OCI-LY7 (cell line): ENCODE results near the gene RRM1. TPM values are rescaled to one million over a fixed set of nuclear protein-coding genes. Genes with fewer than 3 reads are reported as not detected.

Experiments used
- BruUV-seq: library from RNA; stranded (reverse); fragments of 400-500 nt; replicated peaks from 2 replicates; lab custom pipeline; 2021; lab: Mats Ljungman, UMichigan
- CTCF ChIA-PET: fragments of 300-600 bp; sonication (Branson Sonifier 250); formaldehyde crosslinking; loops from one replicate; lab custom pipeline; 2022; ENCODE audit warnings: antibody characterized with exemption; ENCODE audit not compliant: unreplicated experiment; lab: Charles Lee
- POLR2A ChIA-PET: fragments of 300-600 bp; sonication (Branson Sonifier 250); formaldehyde crosslinking; loops from one replicate; lab custom pipeline; 2022; ENCODE audit warnings: antibody characterized with exemption; lab: Charles Lee
- DNase-seq: peaks from one replicate; pipeline ENCODE4 v3.0.0-alpha.2; 2015; ENCODE audit warnings: low spot score
- H2AFZ ChIP-seq: fragments of 200-600 bp; sonication (generic), shearing (Covaris generic); 2 replicates; pipeline ENCODE4 v1.6.1; 2014; ENCODE audit warnings: mild to moderate bottlenecking, antibody characterized with exemption, low read length, moderate library complexity
- H3K27ac ChIP-seq: fragments of 200-600 bp; sonication (generic); 2 replicates; pipeline ENCODE4 v1.5.1; 2014; ENCODE audit warnings: mixed run types, low read depth, mild to moderate bottlenecking, moderate library complexity, low read length, inconsistent platforms; ENCODE audit not compliant: poor library complexity, severe bottlenecking
- H3K36me3 ChIP-seq: fragments of 200-600 bp; sonication (generic); 2 replicates; pipeline ENCODE4 v1.6.1; 2014; ENCODE audit warnings: mild to moderate bottlenecking, antibody characterized with exemption, low read length, moderate library complexity, mixed read lengths; ENCODE audit not compliant: insufficient read depth
- H3K4me1 ChIP-seq: fragments of 200-600 bp; sonication (generic); 2 replicates; pipeline ENCODE4 v1.5.1; 2014; ENCODE audit warnings: mild to moderate bottlenecking, low read length; ENCODE audit not compliant: insufficient read depth, poor library complexity, severe bottlenecking
- H3K4me2 ChIP-seq: fragments of 200-600 bp; sonication (generic); 2 replicates; pipeline ENCODE4 v1.6.1; 2014; ENCODE audit warnings: mild to moderate bottlenecking, low read length
- H3K4me3 ChIP-seq: fragments of 200-600 bp; sonication (generic); 2 replicates; pipeline ENCODE4 v1.5.1; 2014; ENCODE audit warnings: mild to moderate bottlenecking, low read depth, low read length; ENCODE audit not compliant: poor library complexity, severe bottlenecking
- H3K79me2 ChIP-seq: fragments of 200-600 bp; sonication (generic); 2 replicates; pipeline ENCODE4 v1.6.1; 2016; ENCODE audit warnings: low read depth, mild to moderate bottlenecking, low read length, moderate library complexity, mixed read lengths; ENCODE audit not compliant: insufficient read depth
- H3K9me2 ChIP-seq: fragments of 200-600 bp; sonication (generic); 2 replicates; pipeline ENCODE4 v1.6.1; 2016; ENCODE audit warnings: mild to moderate bottlenecking, low read length, mixed read lengths; ENCODE audit not compliant: insufficient read depth
- H3K9me3 ChIP-seq: fragments of 200-600 bp; sonication (generic); 2 replicates; pipeline ENCODE4 v1.6.1; 2014; ENCODE audit warnings: mild to moderate bottlenecking, mixed run types, low read length, mixed read lengths
- H4K20me1 ChIP-seq: fragments of 200-600 bp; sonication (generic); 2 replicates; pipeline ENCODE4 v1.6.1; 2014; ENCODE audit warnings: mild to moderate bottlenecking, antibody characterized with exemption, low read length, moderate library complexity, mixed read lengths; ENCODE audit not compliant: insufficient read depth
- EZH2phosphoT487 ChIP-seq: fragments of 200-600 bp; sonication (generic); IDR thresholded peaks from 2 replicates; pipeline ENCODE4 v1.6.1; 2018; ENCODE audit warnings: low read depth, borderline replicate concordance, mild to moderate bottlenecking, mixed run types, antibody characterized with exemption, low read length, moderate library complexity, mixed read lengths
- intact Hi-C: fragments of 100-400 bp; cut with micrococcal nuclease; formaldehyde crosslinking; loops from one replicate; pipeline ENCODE4 v1.10.0; 2022; ENCODE audit not compliant: unreplicated experiment
- total RNA-seq, 2 experiments: library from RNA; depleted of rRNA in 1 of 2; stranded (reverse); fragments of >200 nt in 1 of 2; shearing (Covaris generic) in 1 of 2; gene quantifications; 2 replicates each; pipeline ENCODE4 v1.2.3, GENCODE V29; 2014 to 2022
- TF ChIP-seq, protein P1 (sequence below): fragments of 200-600 bp; sonication (generic); conservative IDR thresholded peaks from 2 replicates; pipeline ENCODE4 v1.5.1; 2014; ENCODE audit warnings: mild to moderate bottlenecking, antibody characterized with exemption, low read length, moderate library complexity, mixed read lengths

The RRM1 gene
- total RNA-seq, 2 experiments from 2014 or later = 123 to 162 TPM

GRCh38 chr11:4146070-4146771 is 51.6 kb downstream of the RRM1 start:
- Histone ChIP-seq H3K27ac (no peak overlapping the region), H3K4me2 (no peak overlapping the region), H4K20me1 (no peaks in the 10 kb centered on the region), H2AFZ (no peak overlapping the region), H3K9me2 (no peaks in the 10 kb centered on the region), H3K36me3 (peaks cover 29% of the 10 kb centered on the region), H3K9me3 (no peaks in the 10 kb centered on the region), H3K4me1 (no peaks in the 10 kb centered on the region), H3K79me2 (no peaks in the 10 kb centered on the region), H3K4me3 (no peak overlapping the region)
- CTCF ChIA-PET = no interaction called here
- TF ChIP-seq, protein P1, sequence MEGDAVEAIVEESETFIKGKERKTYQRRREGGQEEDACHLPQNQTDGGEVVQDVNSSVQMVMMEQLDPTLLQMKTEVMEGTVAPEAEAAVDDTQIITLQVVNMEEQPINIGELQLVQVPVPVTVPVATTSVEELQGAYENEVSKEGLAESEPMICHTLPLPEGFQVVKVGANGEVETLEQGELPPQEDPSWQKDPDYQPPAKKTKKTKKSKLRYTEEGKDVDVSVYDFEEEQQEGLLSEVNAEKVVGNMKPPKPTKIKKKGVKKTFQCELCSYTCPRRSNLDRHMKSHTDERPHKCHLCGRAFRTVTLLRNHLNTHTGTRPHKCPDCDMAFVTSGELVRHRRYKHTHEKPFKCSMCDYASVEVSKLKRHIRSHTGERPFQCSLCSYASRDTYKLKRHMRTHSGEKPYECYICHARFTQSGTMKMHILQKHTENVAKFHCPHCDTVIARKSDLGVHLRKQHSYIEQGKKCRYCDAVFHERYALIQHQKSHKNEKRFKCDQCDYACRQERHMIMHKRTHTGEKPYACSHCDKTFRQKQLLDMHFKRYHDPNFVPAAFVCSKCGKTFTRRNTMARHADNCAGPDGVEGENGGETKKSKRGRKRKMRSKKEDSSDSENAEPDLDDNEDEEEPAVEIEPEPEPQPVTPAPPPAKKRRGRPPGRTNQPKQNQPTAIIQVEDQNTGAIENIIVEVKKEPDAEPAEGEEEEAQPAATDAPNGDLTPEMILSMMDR = no peak
- no peak for TF ChIP-seq EZH2phosphoT487
- BruUV-seq = no TSS peak
- DNase-seq = no peak
- intact Hi-C loops = no loop called here
- POLR2A ChIA-PET = no interaction called here

- Histone ChIP-seq H3K4me2 (no peak overlapping the region), H3K9me3 (no peaks in the 10 kb centered on the region), H2AFZ (no peak overlapping the region), H3K36me3 (peaks cover 24% of the 10 kb centered on the region), H3K79me2 (no peaks in the 10 kb centered on the region), H3K27ac (no peak overlapping the region), H3K4me1 (no peaks in the 10 kb centered on the region), H3K4me3 (no peak overlapping the region), H3K9me2 (no peaks in the 10 kb centered on the region), H4K20me1 (no peaks in the 10 kb centered on the region)
- ChIA-PET CTCF (no interaction called here), POLR2A (no interaction called here)
- no TSS peak for BruUV-seq
- DNase-seq = no peak
- TF ChIP-seq EZH2phosphoT487 = no peak
- TF ChIP-seq, protein P1 = no peak
- intact Hi-C loops = no loop called here
Observed at GRCh38 chr11:4146772-4147098, 52.1 kb downstream of the RRM1 start.

DNA sequence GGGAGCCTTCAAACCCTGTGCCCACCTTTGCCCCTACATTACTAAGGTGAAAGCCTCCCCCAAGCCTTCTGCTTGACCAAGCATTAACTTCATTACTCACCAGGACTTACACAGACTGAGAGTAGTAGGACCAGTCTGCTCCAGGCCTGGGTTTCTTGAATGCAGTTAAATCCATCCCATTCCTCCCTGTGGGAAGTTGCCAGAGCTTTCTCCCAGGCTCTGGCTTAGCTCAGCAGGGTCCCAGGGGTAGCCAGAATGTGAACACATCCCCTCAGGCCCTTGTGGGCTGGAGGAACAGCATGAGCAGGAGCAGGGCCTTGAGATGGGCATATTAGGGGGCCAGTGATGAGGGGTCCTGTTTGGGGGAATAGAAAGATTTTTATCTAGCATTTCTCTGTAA is 59.9 kb downstream of the RRM1 start:
- no TSS peak for BruUV-seq
- no peak for TF ChIP-seq EZH2phosphoT487
- TF ChIP-seq, protein P1 = no peak

More for the DNA sequence above, 59.9 kb downstream of the RRM1 start:
- H2AFZ ChIP-seq = no peak overlapping the region
- H3K9me2 ChIP-seq = no peaks in the 10 kb centered on the region
- DNase-seq = no peak
- no peaks in the 10 kb centered on the region for H3K9me3 ChIP-seq
- H4K20me1 ChIP-seq = no peaks in the 10 kb centered on the region
- no peak overlapping the region for H3K4me2 ChIP-seq
- no peak overlapping the region for H3K27ac ChIP-seq
- H3K79me2 ChIP-seq = no peaks in the 10 kb centered on the region
- ChIA-PET POLR2A (no interaction called here), CTCF (no interaction called here)
- intact Hi-C loops = no loop called here
- H3K36me3 ChIP-seq = no peaks in the 10 kb centered on the region
- H3K4me1 ChIP-seq = no peaks in the 10 kb centered on the region
- no peak overlapping the region for H3K4me3 ChIP-seq
